K562 (cell line): ENCODE data around the gene PACSIN1. TPM values are rescaled to one million over a fixed set of nuclear protein-coding genes. Genes with fewer than 3 reads are reported as not detected.
A peak's percentile ranks its signal among the peaks of the same experiment; 100 is the strongest.

Experiments used
- BCOR ChIP-seq: fragments of 450-650 bp; IDR thresholded peaks from 2 replicates; pipeline ENCODE4 v1.6.1; 2016
- HDAC2 ChIP-seq: fragments of 450-650 bp; IDR thresholded peaks from 2 replicates; pipeline ENCODE4 v1.6.1; 2016; ENCODE audit warnings: mild to moderate bottlenecking
- LEF1 ChIP-seq: fragments of 450-650 bp; IDR thresholded peaks from 2 replicates; pipeline ENCODE4 v1.6.1; 2016; ENCODE audit warnings: mild to moderate bottlenecking
- MED1 ChIP-seq: sonication (generic); formaldehyde crosslinking; IDR thresholded peaks from 2 replicates; pipeline ENCODE4 v1.8.1; 2023; ENCODE audit warnings: missing genetic modification reagents, borderline replicate concordance
- NEUROD1 ChIP-seq: fragments of 150-350 bp; IDR thresholded peaks from 2 replicates; pipeline ENCODE4 v1.6.1; 2014; ENCODE audit warnings: borderline replicate concordance, low read length, low read depth; ENCODE audit not compliant: partially characterized antibody
- NONO ChIP-seq, 2 experiments: fragments of 200-400 bp in 1 of 2; fragments of 450-650 bp in 1 of 2; formaldehyde crosslinking in 1 of 2; IDR thresholded peaks; 2 replicates each; pipeline ENCODE4 v1.6.1; 2017; ENCODE audit warnings: low read depth in 2 of 2, mild to moderate bottlenecking in 2 of 2, moderate library complexity in 2 of 2, low read length in 1 of 2
- NR2F6 ChIP-seq: fragments of 450-650 bp; formaldehyde crosslinking; IDR thresholded peaks from 2 replicates; pipeline ENCODE4 v1.4.0; 2020; ENCODE audit warnings: mild to moderate bottlenecking
- PHF8 ChIP-seq: fragments of 200-600 bp; sonication (generic); IDR thresholded peaks from 2 replicates; pipeline ENCODE4 v1.6.1; 2012; ENCODE audit warnings: mixed run types, mild to moderate bottlenecking, inconsistent platforms, low read length, moderate library complexity, borderline replicate concordance
- PKNOX1 ChIP-seq: fragments of 450-650 bp; IDR thresholded peaks from 2 replicates; pipeline ENCODE4 v1.6.1; 2016
- PTBP1 ChIP-seq: fragments of 200-400 bp; formaldehyde crosslinking; IDR thresholded peaks from 2 replicates; pipeline ENCODE4 v1.6.1; 2017; ENCODE audit warnings: low read depth, low read length
- RBM25 ChIP-seq: fragments of 200-400 bp; formaldehyde crosslinking; IDR thresholded peaks from 2 replicates; pipeline ENCODE4 v1.6.1; 2018; ENCODE audit warnings: low read length, low read depth, moderate library complexity; ENCODE audit not compliant: severe bottlenecking
- TAL1 ChIP-seq: fragments of 450-650 bp; IDR thresholded peaks from 2 replicates; pipeline ENCODE4 v1.6.1; 2016; ENCODE audit warnings: mild to moderate bottlenecking
- TCF3 ChIP-seq: sonication (generic); formaldehyde crosslinking; IDR thresholded peaks from 2 replicates; pipeline ENCODE4 v1.4.0; 2020; ENCODE audit warnings: mild to moderate bottlenecking, missing genetic modification reagents
- ZNF431 ChIP-seq: sonication (generic); formaldehyde crosslinking; IDR thresholded peaks from 2 replicates; pipeline ENCODE4 v1.8.0; 2022; ENCODE audit warnings: mild to moderate bottlenecking, missing genetic modification reagents
- polyA plus RNA-seq, 8 experiments: library from polyadenylated mRNA; depleted of rRNA in 4 of 8; stranded (reverse) in 5 of 8; unstranded in 3 of 8; fragments of >200 nt; fragmentation: Nextera tagmentation in 2 of 8; fragmentation: Illumina TruSeq in 1 of 8; extraction: Ambion mirVana in 2 of 8; extraction: Trizol in 1 of 8; gene quantifications; 2 replicates each; pipeline versions ENCODE4 v1.2.1 to v1.2.3, GENCODE V29; 2011 to 2014; ENCODE audit warnings: inconsistent platforms in 1 of 8, missing spikeins in 1 of 8
- total RNA-seq, 7 experiments: library from RNA; depleted of rRNA in 6 of 7; stranded (reverse); fragments of >200 nt in 6 of 7; fragmentation: Illumina TruSeq in 2 of 7; extraction: Trizol in 2 of 7; gene quantifications; 2 replicates each; pipeline versions ENCODE4 v1.2.1 to v1.2.3, GENCODE V29; 2011 to 2021; ENCODE audit warnings: low replicate concordance in 1 of 7
- TF ChIP-seq, protein P1 (sequence below), 2 experiments: IDR thresholded peaks in 1 of 2; conservative IDR thresholded peaks in 1 of 2; 2 replicates each; pipeline ENCODE4 v1.6.1; 2016; ENCODE audit warnings: low read depth in 2 of 2, mild to moderate bottlenecking in 1 of 2, missing compliant biosample characterization in 1 of 2, missing genetic modification characterization in 1 of 2, moderate library complexity in 1 of 2
- TF ChIP-seq, protein P2 (sequence below): fragments of 450-650 bp; IDR thresholded peaks from 2 replicates; pipeline ENCODE4 v1.6.1; 2018; ENCODE audit not compliant: partially characterized antibody

PACSIN1 gene
- total and polyA plus RNA-seq, 9 of the 15 experiments (the other 6 are each of a cell fraction or from before 2014, with no cell fraction given) = 0.01 to 1.7 (median 0.45) TPM

DNA sequence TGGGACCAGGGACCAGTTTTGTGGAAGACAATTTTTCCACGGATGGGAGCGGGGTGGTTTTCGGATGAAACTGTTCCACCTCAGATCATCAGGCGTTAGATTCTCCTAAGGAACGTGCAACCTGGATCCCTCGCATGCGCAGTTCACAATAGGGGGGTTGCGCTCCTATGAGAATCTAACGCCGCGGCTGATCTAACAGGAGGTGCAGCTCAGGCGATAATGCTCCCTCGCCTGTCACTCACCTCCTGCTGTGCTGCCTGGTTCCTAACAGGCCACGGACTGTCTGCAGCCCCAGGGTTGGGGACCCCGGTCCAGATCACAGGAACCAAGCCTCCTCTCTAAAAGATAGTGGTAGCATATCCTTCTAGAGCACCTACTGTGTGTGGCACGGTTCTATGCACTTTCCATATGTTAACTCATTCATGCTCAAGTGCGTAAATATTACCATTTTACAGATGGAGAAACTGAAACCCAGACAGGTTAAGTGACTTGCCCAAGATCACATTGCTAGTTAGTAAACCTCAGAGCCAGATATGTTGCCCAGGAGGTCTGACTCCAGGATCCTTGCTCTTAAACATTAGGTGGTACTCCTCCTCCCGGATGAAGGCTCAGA lies 65.0 kb downstream of the PACSIN1 start (continued):
- TF ChIP-seq, protein P1, sequence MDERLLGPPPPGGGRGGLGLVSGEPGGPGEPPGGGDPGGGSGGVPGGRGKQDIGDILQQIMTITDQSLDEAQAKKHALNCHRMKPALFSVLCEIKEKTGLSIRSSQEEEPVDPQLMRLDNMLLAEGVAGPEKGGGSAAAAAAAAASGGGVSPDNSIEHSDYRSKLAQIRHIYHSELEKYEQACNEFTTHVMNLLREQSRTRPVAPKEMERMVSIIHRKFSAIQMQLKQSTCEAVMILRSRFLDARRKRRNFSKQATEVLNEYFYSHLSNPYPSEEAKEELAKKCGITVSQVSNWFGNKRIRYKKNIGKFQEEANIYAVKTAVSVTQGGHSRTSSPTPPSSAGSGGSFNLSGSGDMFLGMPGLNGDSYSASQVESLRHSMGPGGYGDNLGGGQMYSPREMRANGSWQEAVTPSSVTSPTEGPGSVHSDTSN (CRISPR knock-in tag; IDR thresholded peaks at IDR 0.05; ENCODE audit: low read depth) = peak; percentile 60
- TF ChIP-seq, protein P1 (tag; conservative IDR thresholded peaks at IDR 0.05; ENCODE audit: low read depth) = peak; percentile 47
- TF ChIP-seq NONO (IDR thresholded peaks at IDR 0.05; ENCODE audit: low read depth in 2 of 2, low read length in 1 of 2) (no peak), NEUROD1 (no peak), NR2F6 (no peak), LEF1 (no peak), BCOR (peak; percentile 91), RBM25 (peak; percentile 76), PKNOX1 (peak; percentile 96), MED1 (no peak), TAL1 (no peak), PTBP1 (0 out of 2 replicates have a peak, but pooled peaks have one; percentile 37), TCF3 (CRISPR knock-in tag) (no peak), ZNF431 (no peak), HDAC2 (0 out of 2 replicates have a peak, but pooled peaks have one; percentile 44), PHF8 (no peak)
- TF ChIP-seq, protein P2, sequence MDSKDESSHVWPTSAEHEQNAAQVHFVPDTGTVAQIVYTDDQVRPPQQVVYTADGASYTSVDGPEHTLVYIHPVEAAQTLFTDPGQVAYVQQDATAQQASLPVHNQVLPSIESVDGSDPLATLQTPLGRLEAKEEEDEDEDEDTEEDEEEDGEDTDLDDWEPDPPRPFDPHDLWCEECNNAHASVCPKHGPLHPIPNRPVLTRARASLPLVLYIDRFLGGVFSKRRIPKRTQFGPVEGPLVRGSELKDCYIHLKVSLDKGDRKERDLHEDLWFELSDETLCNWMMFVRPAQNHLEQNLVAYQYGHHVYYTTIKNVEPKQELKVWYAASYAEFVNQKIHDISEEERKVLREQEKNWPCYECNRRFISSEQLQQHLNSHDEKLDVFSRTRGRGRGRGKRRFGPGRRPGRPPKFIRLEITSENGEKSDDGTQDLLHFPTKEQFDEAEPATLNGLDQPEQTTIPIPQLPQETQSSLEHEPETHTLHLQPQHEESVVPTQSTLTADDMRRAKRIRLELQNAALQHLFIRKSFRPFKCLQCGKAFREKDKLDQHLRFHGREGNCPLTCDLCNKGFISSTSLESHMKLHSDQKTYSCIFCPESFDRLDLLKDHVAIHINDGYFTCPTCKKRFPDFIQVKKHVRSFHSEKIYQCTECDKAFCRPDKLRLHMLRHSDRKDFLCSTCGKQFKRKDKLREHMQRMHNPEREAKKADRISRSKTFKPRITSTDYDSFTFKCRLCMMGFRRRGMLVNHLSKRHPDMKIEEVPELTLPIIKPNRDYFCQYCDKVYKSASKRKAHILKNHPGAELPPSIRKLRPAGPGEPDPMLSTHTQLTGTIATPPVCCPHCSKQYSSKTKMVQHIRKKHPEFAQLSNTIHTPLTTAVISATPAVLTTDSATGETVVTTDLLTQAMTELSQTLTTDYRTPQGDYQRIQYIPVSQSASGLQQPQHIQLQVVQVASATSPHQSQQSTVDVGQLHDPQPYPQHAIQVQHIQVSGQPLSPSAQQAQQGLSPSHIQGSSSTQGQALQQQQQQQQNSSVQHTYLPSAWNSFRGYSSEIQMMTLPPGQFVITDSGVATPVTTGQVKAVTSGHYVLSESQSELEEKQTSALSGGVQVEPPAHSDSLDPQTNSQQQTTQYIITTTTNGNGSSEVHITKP = peak; percentile 0
